Astrocyte (in vitro differentiated cells and primary cell): ENCODE data around the gene TMUB2. TPM values are rescaled to one million over a fixed set of nuclear protein-coding genes. Genes with fewer than 3 reads are reported as not detected.

ENCODE experiments used
- DNase-seq: peaks from one replicate; pipeline ENCODE4 v3.0.0-alpha.2; 2010; ENCODE audit warnings: low read depth
- FAIRE-seq: peaks from 2 replicates; lab custom pipeline; 2011; peaks lifted over from hg19 to GRCh38; lab: Jason Lieb, UNC
- H2AFZ ChIP-seq: 2 replicates; pipeline ENCODE4 v1.6.0; 2012; ENCODE audit warnings: low read depth, low read length, inconsistent platforms
- H3K27ac ChIP-seq: 2 replicates; pipeline ENCODE4 v1.5.1; 2011; ENCODE audit warnings: low read depth, low read length, inconsistent platforms
- H3K27me3 ChIP-seq: 2 replicates; pipeline ENCODE4 v1.6.0; 2011; ENCODE audit warnings: low read length, inconsistent platforms; ENCODE audit not compliant: insufficient read depth
- H3K36me3 ChIP-seq: 2 replicates; pipeline ENCODE4 v1.5.1; 2011; ENCODE audit warnings: low read length, inconsistent platforms; ENCODE audit not compliant: insufficient read depth
- H3K4me1 ChIP-seq: 2 replicates; pipeline ENCODE4 v1.5.1; 2011; ENCODE audit warnings: low read length, inconsistent platforms; ENCODE audit not compliant: insufficient read depth
- H3K4me2 ChIP-seq: 2 replicates; pipeline ENCODE4 v1.6.0; 2012; ENCODE audit warnings: low read length, inconsistent platforms
- H3K4me3 ChIP-seq: 2 replicates; pipeline ENCODE4 v1.5.1; 2011; ENCODE audit warnings: low read depth, mild to moderate bottlenecking, low read length, inconsistent platforms; ENCODE audit not compliant: insufficient read depth
- H3K79me2 ChIP-seq: 2 replicates; pipeline ENCODE4 v1.6.0; 2012; ENCODE audit warnings: mild to moderate bottlenecking, low read length, inconsistent platforms; ENCODE audit not compliant: insufficient read depth
- H3K9ac ChIP-seq: 2 replicates; pipeline ENCODE4 v1.6.0; 2012; ENCODE audit warnings: mild to moderate bottlenecking, low read length, inconsistent platforms
- H3K9me3 ChIP-seq: 2 replicates; pipeline ENCODE4 v1.5.1; 2012; ENCODE audit warnings: low read depth, mild to moderate bottlenecking, low read length, inconsistent platforms; ENCODE audit not compliant: insufficient read depth
- H4K20me1 ChIP-seq: 2 replicates; pipeline ENCODE4 v1.6.0; 2012; ENCODE audit warnings: low read length, inconsistent platforms; ENCODE audit not compliant: insufficient read depth
- H3K27ac Mint-ChIP-seq: one replicate; pipeline ENCODE4 v1.8.0; 2021; ENCODE audit warnings: mild to moderate bottlenecking, mixed read lengths; ENCODE audit not compliant: unreplicated experiment
- H3K27me3 Mint-ChIP-seq: one replicate; pipeline ENCODE4 v1.8.0; 2021; ENCODE audit warnings: low read depth, mixed read lengths; ENCODE audit not compliant: unreplicated experiment
- H3K36me3 Mint-ChIP-seq: one replicate; pipeline ENCODE4 v1.8.0; 2021; ENCODE audit warnings: low read depth, mixed read lengths; ENCODE audit not compliant: unreplicated experiment
- H3K4me1 Mint-ChIP-seq: one replicate; pipeline ENCODE4 v1.8.0; 2021; ENCODE audit warnings: low read depth, mixed read lengths; ENCODE audit not compliant: unreplicated experiment
- H3K4me3 Mint-ChIP-seq: one replicate; pipeline ENCODE4 v1.8.0; 2021; ENCODE audit warnings: mild to moderate bottlenecking, moderate library complexity, mixed read lengths; ENCODE audit not compliant: unreplicated experiment
- H3K9me3 Mint-ChIP-seq: one replicate; pipeline ENCODE4 v1.8.0; 2021; ENCODE audit warnings: mild to moderate bottlenecking, mixed read lengths; ENCODE audit not compliant: unreplicated experiment
- CTCF ChIP-seq: IDR thresholded peaks from 2 replicates; pipeline ENCODE4 v1.5.1; 2011; ENCODE audit warnings: low read depth, mild to moderate bottlenecking, inconsistent platforms, low read length, moderate library complexity; ENCODE audit not compliant: insufficient read depth
- EZH2 ChIP-seq: IDR thresholded peaks from 2 replicates; pipeline ENCODE4 v1.6.1; 2012; ENCODE audit warnings: mild to moderate bottlenecking, low read length, inconsistent platforms; ENCODE audit not compliant: insufficient read depth
- total RNA-seq: library from RNA; stranded (reverse); gene quantifications from 2 replicates; pipeline ENCODE4 v1.2.1, GENCODE V29; 2021

The TMUB2 gene
- total RNA-seq, 1 donor from 2014 or later, result 28.8 TPM

DNA sequence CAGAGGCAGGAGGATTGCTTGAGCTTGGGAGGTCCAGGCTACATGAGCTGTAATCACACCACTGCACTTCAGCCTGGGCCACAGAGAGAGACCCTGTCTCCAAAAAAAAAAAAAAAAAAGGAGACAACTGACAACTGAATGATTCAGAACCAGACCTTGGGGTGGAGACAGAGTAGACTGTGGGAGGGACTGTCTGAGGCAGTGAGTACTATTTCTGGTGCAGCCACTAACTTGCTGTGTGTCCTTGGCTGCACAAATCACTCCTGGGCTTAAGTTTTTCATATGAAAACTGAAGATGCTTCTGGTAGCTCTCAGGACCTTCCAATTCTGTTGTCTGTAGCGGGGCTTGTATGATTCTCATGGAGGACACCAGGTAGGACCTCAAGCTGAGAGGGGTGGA is 10.5 kb upstream of the TMUB2 start:
- Histone ChIP-seq H3K9ac (no peak overlapping the region), H3K27me3 (no peaks in the 10 kb centered on the region), H3K36me3 (no peaks in the 10 kb centered on the region), H4K20me1 (no peaks in the 10 kb centered on the region), H3K4me2 (no peak overlapping the region), H3K27ac (no peak overlapping the region), H3K9me3 (no peaks in the 10 kb centered on the region), H3K4me1 (no peaks in the 10 kb centered on the region), H2AFZ (no peak overlapping the region), H3K79me2 (no peaks in the 10 kb centered on the region), H3K4me3 (no peak overlapping the region)
- FAIRE-seq (no peak), DNase-seq (no peak)
- H3K4me3 Mint-ChIP-seq, result no peak overlapping the region
- H3K27me3 Mint-ChIP-seq, result no peaks in the 10 kb centered on the region
- H3K36me3 Mint-ChIP-seq, result peaks cover 16% of the 10 kb centered on the region
- TF ChIP-seq EZH2 (no peak), CTCF (no peak)
- H3K4me1 Mint-ChIP-seq, result peaks cover 4% of the 10 kb centered on the region
- H3K27ac Mint-ChIP-seq, result peak overlapping the region; percentile 12
- H3K9me3 Mint-ChIP-seq, result no peaks in the 10 kb centered on the region

DNA sequence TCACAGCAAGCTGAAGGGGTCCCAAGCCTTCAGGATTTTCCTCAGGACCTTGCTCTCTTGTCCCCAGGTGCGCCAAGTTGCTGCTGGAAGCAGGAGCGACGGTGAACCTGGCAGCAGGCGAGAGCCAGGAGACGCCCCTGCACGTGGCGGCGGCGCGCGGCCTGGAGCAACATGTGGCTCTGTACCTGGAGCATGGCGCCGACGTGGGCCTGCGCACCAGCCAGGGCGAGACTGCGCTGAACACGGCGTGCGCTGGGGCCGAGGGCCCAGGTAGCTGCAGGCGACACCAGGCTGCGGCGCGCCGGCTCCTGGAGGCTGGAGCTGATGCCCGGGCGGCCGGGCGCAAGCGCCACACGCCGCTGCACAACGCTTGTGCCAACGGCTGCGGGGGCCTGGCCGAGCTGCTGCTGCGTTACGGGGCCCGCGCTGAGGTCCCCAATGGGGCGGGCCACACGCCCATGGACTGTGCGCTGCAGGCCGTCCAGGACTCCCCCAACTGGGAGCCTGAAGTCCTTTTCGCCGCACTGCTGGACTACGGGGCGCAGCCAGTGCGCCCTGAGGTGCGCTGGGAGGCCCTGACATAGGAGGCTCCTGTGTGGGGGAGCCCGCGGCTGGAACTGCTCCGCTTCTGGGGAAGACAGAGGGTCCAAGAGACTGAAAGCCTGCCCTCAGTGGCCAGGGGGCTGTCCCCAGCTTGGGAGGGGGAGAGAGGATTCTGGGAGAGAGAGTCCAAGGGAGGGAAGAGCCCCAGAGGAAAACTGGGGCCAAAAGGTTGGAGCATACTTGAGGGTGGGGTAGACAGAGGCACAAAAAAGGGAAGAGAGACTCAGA is 9.9 kb upstream of the TMUB2 start:
- H3K27ac ChIP-seq, result no peak overlapping the region
- no peak for DNase-seq
- no peak overlapping the region for H3K4me3 Mint-ChIP-seq
- no peak for TF ChIP-seq CTCF
- TF ChIP-seq EZH2, result no peak
- peaks cover 4% of the 10 kb centered on the region for H3K4me1 Mint-ChIP-seq
- H3K4me3 ChIP-seq, result no peak overlapping the region
- FAIRE-seq, result no peak
- no peaks in the 10 kb centered on the region for H3K9me3 ChIP-seq
- H2AFZ ChIP-seq, result no peak overlapping the region
- no peaks in the 10 kb centered on the region for H3K27me3 ChIP-seq
- no peak overlapping the region for H3K27ac Mint-ChIP-seq
- no peaks in the 10 kb centered on the region for H3K27me3 Mint-ChIP-seq
- no peaks in the 10 kb centered on the region for H3K4me1 ChIP-seq
- H3K4me2 ChIP-seq, result no peak overlapping the region
- H3K9ac ChIP-seq, result no peak overlapping the region
- H3K36me3 ChIP-seq, result peaks cover 3% of the 10 kb centered on the region
- no peaks in the 10 kb centered on the region for H3K9me3 Mint-ChIP-seq
- peaks cover 3% of the 10 kb centered on the region for H4K20me1 ChIP-seq
- peaks cover 18% of the 10 kb centered on the region for H3K36me3 Mint-ChIP-seq
- H3K79me2 ChIP-seq, result no peaks in the 10 kb centered on the region

- no peaks in the 10 kb centered on the region for H3K27me3 ChIP-seq
- H3K9me3 ChIP-seq, result no peaks in the 10 kb centered on the region
- Mint-ChIP-seq H3K36me3 (peaks cover 22% of the 10 kb centered on the region), H3K27me3 (no peaks in the 10 kb centered on the region), H3K4me1 (peaks cover 4% of the 10 kb centered on the region), H3K4me3 (no peak overlapping the region), H3K27ac (no peak overlapping the region), H3K9me3 (no peaks in the 10 kb centered on the region)
- no peak overlapping the region for H2AFZ ChIP-seq
- FAIRE-seq (no peak), DNase-seq (no peak)
- H3K27ac ChIP-seq, result no peak overlapping the region
- no peaks in the 10 kb centered on the region for H3K4me1 ChIP-seq
- H3K9ac ChIP-seq, result no peak overlapping the region
- no peaks in the 10 kb centered on the region for H3K79me2 ChIP-seq
- TF ChIP-seq CTCF (no peak), EZH2 (no peak)
- peaks cover 8% of the 10 kb centered on the region for H4K20me1 ChIP-seq
- H3K36me3 ChIP-seq, result peaks cover 4% of the 10 kb centered on the region
- H3K4me3 ChIP-seq, result no peak overlapping the region
- no peak overlapping the region for H3K4me2 ChIP-seq
These were observed 9.1 kb upstream of the TMUB2 start for GRCh38 chr17:44177640-44178039.
